PC-9 (cell line): ENCODE results near the gene TAF3.

Experiments used
- CTCF ChIP-seq: fragments of 200-600 bp; sonication (generic); conservative IDR thresholded peaks from 2 replicates; pipeline ENCODE4 v1.6.1; 2017; ENCODE audit warnings: mixed run types, antibody characterized with exemption, mild to moderate bottlenecking, moderate library complexity
- EZH2 ChIP-seq: fragments of 200-600 bp; sonication (generic); IDR thresholded peaks from 2 replicates; pipeline ENCODE4 v1.8.0; 2017; ENCODE audit warnings: antibody characterized with exemption, low read depth

GRCh38 chr10:7881119-7881518 is 62.8 kb downstream of the TAF3 start:
- TF ChIP-seq CTCF (no peak), EZH2 (no peak)
